NCI-H69 (cell line): ENCODE data around the gene ZBTB46.
"Not testable (repeated sequence)": the region's sequence is repeated elsewhere in the genome, so short reads cannot be mapped to it uniquely, and the experiment has no call there.

Source experiments
- DNase-seq: peaks from one replicate; lab custom pipeline; 2025; lab: John Stamatoyannopoulos, UW

ZBTB46 gene

DNA sequence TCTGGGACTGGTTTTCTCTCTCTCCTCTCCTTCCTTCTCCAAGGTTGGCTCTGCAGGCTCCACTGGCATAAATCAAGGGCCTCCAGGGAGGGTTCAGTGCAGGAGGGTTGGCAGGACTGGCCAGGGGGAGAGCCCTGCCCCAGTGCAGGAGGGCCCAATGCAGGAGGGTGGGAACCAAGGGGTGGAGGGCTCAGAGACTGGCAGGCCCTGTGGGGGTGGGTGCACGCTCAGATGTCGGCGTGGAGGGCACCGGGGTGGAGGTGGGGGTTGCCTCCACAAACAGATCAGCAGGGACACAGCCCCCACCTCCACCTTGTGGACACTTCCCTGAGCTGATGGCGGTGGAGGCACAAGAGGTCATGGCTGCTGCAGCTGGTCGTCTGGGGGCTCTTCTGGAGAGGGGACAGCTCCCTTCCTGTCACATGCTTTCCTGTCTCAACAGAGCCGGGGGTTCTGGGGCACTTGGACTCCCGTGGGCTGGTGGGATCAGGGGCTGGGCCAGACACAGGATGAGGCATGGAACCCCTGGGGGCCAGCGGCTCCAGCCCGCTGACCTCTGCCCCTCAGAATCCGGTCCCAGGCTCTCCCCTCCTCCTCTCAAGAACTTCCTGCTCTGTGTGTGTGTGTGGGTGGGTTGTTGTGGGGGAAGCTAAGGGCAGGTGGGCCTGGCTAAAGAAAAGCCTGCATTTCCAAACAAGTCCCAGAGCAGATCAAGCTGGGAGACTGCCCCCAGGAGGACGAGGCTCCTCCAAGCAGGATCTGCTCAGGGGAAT is 27.5 kb upstream of the ZBTB46 start:
- peak; percentile 38 for DNase-seq

DNA sequence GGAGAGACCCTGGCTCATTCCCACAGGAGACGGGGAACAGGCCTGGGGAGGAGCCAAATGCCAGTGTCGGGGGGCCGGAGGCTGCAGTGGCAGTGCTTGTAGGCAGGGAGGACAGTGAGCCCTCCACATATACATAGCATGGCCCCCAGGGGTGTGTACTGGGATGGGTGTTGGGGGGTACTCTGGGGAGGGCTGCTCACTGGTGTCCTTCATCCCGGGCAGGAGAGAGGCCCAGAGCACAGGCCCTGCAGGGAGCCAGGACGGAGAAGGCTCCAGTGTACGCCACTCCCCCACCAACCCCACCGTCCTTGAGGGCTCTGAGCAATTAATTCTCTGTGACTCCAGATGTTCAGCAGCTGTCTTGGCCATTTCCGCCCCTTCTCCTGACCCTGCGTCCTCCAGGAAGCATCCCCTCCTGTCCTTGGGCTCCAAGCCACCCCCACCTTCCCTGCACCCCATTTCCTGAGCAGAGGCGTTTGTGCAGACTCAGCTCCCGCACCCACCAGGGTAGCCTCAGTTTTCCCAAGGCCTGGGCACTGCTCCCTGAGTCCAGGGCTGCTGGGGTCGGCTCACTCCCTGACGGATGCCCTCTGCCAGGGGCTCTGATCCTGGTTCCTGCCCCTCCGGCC is 26.8 kb upstream of the ZBTB46 start:
- no peak for DNase-seq

DNA sequence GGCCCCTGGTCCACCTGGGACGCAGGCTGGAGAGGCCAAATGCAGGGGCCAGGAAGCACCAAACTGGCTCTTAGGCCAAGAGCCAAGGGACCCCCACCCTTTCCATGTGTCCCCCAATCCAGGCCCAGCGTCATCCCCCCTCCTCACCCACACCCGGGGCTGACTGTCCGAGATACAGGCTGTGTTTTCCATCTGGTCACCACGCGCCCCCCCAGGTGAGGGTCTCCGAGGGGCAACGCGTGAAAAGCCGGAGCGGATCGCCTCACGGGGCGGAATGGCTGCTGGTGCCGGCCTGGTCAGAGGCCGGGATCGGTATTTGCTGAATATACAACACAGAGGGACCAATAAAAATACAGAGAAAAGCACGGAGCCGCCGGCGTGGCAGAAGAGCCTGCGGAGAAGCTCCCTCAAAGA is 25.0 kb upstream of the ZBTB46 start:
- peak; percentile 15 for DNase-seq

DNA sequence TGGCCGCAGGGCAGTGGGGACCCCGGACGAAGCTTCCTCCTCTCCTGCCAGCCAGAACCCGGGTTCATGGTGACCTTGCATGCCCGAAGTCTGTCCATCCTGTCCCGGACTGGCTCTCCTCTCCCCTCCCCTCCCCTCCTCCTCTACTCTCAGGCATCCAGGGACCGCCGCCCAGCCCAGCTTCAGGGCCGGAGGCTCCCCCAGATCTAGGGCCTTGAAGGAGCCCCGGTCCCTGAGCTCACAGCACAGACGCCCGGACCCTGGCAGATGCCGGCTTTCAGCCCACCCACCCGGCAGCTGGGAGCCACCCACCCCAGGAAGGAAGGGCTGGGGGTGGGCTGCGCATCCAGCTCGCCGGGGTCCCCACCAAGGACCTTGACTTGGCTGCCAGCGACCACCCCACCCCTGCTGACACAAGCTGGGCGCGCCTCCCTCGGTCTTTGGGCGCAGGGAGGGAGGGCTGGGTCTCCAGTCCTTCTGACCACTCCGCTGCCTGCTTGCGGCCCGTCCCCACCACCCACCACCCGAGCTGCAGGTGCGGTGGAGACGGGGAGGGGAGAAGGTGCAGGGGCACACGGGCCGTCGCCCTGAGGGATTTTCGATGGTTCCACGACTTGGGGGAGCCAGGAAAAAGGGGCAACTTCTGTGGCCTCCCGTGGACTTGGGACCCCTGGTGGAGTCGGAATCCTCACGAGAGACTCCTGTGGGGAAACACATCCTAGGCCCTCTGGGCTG is 24.5 kb upstream of the ZBTB46 start:
- no peak for DNase-seq

DNA sequence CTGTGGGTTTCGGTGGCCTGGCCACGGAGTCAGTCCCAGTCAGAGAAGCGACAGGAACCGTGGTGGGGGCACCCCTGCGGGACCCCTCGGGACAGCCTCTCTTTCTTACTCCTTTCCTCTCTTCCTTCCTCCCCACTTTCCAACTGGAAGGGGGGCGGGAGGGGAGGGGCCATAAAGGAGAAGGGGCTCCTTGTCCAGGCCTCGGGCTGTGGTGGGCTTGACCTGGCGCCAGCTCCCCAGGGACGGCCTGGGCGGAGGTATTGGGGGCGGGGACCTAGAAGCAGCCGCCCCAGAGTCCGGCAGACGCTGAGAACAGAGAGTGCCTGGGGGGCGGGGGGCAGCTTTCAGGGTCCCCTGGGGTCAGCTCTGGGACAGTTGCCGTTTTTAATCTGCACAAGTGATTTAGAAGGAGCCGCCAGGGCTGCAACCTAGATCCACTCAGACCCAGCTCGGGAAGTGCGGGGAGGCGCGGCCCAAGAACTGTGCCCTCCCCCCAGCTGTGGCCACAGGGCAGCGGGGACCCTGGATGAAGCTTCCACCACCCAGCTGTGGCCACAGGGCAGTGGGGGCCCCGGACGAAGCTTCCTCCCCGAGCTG is 23.8 kb upstream of the ZBTB46 start:
- DNase-seq, result no peak

DNA sequence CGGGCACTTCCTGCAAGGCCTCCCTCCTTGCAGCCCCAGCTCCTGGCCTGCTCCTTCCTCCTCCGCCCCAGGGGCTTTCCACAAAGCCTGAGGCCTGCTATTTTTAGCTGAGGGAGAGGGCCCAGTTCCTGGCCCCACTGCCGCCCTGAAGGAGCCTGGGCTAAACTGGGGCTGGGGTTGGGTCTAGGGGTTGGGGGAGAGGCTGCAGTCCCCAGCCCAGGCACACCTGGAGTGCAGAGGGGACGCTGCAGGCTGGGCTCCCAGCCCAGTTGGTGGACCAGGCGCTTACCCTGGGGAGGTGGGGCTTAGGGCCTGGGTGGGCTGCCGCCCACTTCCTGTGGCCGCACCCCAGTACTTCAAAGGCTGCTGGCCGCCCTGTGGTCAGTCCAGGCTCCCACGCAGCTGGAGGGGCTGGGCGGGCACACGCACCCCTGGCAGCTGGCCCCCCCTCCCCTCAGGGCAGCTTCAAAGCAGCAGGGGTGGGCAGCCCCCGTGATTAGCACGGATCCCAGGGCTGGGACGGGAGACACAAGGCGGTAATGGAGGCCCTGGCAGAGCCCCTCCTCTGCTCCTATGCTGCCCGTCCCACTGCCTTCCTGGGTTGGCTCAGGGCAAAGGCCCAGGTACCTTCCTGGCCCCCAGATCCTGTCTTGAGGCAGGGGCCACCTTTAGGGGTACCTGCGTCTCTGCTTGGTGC is 23.2 kb upstream of the ZBTB46 start:
- no peak for DNase-seq

DNA sequence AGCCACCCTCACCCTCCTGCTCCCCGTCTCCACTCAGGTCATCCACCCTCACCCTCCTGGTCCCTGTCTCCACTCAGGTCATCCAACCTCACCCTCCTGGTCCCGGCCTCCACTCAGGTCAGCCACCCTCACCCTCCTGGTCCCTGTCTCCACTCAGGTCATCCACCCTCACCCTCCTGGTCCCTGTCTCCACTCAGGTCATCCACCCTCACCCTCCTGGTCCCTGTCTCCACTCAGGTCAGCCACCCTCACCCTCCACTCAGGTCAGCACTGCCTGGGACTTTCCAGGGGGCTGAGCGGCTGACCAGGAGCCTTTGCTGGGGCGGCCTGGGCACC is 22.6 kb upstream of the ZBTB46 start:
- DNase-seq, result not testable (repeated sequence)

DNA sequence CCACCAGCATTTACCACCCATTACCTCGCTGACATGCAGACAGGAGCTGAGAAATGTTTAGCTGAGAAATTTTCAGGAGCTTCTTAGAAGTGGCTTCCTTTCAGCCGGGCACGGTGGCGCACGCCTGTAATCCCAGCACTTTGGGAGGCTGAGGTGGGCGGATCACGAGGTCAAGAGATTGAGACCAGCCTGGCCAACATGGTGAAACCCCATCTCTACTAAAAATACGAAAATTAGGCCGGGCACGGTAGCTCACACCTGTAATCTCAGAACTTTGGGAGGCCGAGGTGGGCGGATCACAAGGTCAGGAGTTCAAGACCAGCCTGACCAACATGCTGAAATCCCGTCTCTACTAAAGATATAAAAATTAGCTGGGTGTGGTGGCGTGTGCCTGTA is 20.5 kb upstream of the ZBTB46 start:
- DNase-seq, result not testable (repeated sequence)

DNA sequence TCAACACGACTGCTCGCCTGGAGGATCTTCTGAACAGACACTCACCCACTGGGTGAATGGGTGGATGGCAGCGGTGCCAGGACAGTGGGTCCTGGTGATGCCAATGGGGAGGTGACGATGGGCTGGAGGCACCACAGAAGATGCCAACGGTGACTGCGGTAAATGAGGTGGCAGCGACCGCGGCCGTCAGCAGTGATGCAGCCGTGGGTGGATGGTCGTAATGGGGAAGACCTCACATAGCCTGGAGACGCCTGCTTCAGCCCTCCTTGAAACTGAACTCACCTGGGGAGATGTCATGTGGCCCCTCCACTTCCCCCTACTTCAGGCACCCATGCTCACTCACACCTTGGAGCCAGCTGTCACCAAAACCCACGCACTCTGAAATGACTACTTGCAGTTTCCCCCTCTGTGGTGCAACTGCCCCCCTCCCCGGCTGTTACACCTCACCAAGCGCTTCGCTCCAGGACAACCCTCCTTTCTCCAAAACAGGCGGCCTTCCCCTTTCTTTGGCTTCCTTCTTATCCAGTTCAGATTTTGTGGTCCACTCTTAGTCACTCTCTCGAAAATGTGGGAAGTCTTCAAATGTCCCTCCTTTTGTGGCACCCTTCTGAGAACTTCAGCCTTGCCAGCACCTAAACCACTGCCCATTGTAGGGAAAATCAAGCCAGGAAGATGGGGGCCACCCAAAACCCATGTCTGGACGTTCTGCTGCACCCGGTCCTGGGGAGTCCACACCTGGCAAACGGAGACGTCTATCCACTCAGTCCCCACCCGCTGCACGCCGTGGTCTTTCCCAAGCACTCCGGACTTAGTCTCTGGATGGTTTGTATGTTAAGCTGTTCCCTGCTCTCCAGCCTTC is 19.9 kb upstream of the ZBTB46 start:
- DNase-seq, result no peak

DNA sequence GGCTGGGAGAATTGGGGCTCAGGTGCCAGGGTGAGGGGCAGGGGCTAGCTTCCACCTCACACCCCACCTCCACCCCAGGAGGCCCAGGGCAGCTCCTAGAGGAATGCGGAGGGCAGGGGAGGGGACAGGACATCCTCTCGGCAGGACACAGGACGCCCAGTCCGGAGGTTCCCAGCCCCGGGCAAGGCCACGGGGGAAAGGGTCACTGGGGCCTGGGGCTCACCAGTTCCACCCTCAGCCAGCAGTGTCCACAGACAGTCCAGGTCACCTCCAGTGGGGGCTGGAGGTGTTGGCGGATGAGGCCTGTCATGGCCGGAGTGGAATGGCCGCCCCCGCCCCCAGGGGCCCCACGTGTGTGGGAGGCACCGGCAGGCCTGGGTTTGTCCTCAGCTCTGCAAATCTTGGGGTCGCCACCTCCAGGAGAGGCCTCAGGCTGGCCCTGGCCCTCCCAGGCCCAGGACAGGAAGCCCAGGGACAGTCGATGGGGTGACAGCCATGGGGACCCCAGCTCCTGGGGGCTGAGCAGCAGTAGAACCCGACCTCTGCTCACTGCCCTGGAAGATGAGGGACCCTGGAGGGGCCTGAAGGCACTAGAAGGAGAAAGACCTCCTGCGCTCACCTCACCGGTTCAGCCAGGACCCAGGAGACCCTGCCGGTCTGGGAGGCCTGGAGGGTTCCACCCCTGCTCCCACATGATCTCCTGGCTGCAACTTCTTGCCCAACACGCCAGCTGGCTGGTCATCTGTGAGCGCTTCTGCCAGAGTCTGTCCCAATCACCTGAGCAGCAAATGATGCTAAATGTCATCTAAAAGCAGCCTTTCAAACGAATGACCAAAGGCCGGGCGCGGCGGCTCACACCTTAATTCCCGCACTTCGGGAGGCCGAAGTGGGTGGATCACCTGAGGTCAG is 17.2 kb upstream of the ZBTB46 start:
- DNase-seq, result no peak

DNA sequence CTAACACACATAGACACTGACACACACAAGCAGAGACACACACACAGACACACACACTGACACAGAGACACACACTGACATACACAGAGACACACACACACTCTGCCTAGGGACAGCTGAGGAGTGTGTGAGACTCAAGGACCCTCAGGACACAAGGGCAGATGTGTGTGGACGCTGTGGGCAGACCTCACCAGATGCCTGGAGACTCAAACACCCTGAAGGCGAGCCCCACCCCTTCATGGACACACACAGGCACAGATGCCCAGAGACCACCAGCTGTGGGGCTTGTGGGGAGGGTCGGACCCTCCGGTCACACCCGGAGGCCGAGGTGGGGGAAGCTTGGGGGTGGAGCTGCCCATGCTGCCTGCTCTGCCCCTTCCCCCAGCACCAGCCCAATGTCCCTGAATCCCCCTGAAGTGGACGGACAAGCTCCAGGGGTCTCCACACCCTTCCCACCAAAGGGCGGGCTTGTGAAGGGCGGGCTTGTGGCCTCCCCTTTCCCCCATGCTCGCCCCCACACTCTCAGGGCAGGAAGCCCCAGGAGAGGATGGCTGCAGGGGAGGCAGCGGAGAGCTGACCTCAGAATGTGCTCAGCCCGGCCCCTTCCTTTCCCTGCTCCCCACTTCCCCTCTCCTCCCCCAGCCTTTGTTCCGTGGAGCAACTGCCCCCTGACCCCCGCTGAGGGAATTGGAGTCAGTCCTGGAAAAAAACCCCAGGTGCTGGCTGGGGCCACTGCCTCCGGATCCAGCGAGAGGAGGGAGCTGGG is 16.4 kb upstream of the ZBTB46 start:
- peak; percentile 63 for DNase-seq

DNA sequence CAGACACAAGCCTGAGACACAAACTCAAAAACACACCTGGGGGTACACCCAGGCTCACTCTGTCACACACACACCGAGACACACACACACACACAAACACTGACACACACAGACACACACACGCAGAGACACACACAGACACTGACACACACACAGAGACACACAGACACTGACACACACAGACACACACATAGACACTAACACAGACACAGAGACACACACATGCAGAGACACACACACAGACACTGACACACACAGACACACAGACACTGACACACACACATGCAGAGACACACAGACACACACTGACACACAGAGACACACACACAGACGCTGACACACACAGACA is 15.8 kb upstream of the ZBTB46 start:
- no peak for DNase-seq

DNA sequence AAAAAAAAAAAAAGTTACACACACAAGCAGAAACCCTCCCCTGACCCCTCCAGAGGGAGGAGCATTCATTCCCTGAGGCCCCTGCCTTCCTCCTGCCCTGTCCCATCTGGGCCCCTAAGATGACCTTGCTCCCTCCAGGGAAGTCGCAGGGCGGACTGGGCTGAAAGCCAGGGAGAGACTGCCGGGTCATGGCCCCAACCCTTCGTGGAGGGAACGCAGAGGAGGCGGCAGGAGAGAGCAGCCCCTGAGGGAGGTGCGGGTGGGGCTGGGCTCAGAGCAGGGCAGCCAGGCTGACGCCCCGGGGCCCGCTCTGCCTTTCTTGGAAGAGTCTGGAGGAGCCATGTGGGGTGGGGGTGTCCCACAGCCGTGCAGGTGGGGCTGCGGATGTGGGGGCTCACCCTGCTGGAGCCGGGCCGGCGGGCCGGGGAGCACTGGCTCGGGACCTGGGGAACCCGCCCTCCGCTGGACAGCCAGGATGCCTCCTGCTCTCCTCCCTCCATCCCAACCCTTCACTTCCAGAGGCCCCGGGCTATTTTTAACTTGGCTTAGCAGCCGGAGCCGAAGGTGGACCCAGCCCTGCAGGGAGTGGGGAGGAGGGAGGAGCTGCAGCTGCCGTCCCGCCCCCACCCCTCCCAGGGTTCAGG is 15.2 kb upstream of the ZBTB46 start:
- peak; percentile 65 for DNase-seq

DNA sequence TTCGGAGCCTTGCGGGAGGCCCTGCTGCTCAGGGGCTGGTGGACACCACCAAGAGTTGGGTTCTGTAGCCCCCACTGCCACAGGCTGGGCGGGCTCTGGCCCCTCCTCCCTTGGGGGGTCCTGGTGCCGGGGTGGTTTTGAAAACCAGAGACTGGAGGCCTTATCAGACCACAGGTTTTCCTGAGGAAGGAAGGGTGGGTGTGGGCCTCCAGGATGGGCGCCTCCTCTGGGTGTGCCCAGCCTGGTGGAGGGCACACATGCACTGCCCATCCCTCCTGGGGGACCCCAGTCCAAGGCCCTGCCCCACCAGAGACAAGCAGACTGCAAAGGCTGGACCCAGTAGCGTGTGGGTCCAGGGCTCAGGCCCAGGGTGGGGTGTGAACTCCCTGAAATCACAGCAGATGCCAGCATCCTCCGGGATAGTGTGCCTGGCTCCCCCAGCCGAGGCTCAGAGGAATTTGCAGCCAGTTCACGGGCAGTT is 13.5 kb upstream of the ZBTB46 start:
- no peak for DNase-seq

DNA sequence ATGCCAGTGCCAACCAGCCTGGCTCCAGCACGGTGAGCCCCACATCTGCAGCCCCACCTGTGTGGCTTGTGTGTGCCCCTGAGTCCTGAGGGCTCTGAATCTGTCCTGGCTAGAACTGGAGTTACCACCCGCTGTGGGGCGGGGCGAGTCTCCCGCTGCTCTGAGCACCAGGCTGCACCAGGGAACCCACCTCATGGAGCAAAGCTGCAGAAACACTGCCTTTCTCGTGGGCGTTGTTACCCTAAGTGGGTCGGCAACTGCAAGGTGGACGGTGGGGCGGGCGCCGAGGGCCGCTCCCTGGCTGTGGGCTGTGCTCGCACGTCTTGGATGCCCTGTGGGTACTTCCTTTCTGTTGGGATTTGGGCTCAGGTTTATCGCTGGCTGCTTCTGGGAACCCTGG is 12.7 kb upstream of the ZBTB46 start:
- peak; percentile 12 for DNase-seq

DNA sequence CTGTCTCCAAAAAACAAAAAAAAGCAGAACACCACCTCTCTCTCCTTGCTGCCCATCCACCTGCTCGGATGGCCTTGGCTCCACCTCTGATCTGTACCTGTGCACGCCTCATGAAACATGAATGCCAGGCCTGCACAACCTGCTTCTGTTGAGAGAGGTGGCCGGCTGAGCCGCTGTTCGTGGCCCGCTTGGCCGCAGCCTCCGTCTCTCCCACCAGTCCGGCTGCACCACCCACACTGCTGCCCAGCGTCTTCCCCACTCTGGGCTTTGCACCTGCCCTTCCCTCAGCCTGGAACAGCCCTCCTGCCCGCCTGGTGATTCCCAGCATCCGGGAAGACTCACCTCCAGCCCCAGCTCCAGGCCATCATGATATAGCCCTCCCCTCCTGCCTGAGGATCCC is 12.2 kb upstream of the ZBTB46 start:
- no peak for DNase-seq

DNA sequence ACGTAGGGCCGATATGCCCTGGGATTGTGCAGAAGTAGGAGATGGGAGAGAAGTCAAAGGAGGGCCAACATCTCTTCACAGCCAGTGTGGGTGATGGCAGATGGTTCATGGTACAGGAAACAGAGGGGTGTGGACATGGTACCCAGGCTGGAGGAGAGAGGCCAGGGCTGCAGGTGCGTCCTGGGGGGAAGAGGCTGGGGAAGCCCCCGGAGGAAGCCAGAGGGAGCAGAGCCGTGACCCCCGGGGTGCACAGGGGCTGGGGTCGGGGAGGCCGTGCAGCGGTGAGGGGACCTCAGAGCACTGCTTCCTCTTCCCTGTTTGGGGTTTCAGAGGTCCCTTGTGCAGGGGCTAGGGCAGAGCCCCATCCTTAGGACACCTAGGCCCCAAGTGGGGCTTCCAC is 11.2 kb upstream of the ZBTB46 start:
- no peak for DNase-seq

DNA sequence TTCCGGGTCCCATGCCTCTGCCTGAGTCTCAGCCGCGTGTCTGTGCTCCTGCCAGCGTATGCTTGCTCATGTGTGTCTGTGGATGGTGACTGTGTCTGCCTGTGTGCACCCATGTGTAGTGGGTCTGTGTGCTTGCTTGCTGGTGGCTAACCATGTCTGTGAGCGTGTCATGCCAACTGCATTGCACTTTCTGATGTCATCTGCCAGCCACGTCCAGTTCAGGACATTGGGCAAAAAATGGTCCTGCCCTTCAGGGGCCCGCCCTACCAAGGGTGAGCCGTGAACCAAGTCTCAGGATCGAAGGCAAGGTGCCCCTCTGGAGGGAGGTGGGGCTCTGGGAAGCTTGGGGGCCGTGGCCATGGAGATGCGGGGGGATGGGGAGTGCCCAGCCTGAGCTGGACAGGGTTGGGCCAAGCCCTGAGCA is 9.4 kb upstream of the ZBTB46 start:
- no peak for DNase-seq

DNA sequence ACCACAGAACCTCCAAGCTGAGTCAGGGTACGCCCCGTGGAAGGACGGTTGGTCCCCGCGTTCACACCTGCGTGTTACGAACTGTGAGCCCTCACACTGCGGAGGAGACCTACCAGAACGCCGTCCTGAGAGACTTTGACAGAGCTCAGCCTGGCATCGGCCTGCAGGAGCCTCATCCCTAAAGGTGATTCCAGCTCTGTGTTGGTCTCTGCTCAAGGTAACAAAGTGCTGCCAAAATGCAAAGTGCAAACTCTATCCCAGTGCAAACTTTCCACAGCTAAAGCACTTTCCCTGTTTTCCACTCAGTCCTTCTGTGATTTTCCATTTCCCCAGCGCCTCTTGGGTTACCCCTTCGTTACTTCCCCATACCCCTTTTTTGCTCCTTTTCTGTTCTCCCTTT is 8.6 kb upstream of the ZBTB46 start:
- no peak for DNase-seq
